Stromal cell of bone marrow (primary cell): ENCODE measurements around the gene ABTB2.
A peak's percentile ranks its signal among the peaks of the same experiment; 100 is the strongest.
"Not testable (repeated sequence)": the region's sequence is repeated elsewhere in the genome, so short reads cannot be mapped to it uniquely, and the experiment has no call there.

Source experiments
- DNase-seq: peaks from one replicate; pipeline ENCODE4 v3.0.0-alpha.2; 2012; ENCODE audit warnings: low read depth

The ABTB2 gene

DNA sequence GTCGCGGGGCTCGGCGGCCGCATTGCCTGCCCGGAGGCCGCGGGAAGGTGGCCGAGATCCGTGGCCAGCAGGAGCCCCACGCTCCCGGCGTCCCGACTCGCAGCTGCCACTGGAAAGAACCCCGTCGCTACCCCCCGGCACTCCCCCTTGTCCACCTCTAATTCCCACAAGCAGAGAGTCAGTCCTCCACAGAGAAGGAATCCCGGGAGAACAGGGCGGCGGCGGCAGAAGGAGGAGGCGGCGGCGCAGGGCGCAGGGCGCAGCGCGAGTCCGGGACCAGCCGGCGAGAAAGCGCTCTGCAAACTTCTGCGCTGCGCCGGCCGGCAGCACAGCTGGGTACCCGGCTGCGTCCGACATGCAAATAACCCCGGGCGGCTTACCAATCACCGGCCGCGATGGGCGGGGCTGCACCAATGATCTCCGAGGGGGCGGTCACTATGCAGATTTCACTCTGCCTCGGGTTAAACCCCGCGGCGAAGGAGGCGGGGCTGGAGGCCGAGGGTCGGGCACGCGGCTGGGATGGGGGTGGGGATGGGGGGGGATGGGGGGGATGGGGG is at the start of gene ABTB2:
Gene ABTB2 (minus strand): TSS at position 310 of the 557 bp plus-strand sequence.
- DNase-seq: peak; percentile 95

DNA sequence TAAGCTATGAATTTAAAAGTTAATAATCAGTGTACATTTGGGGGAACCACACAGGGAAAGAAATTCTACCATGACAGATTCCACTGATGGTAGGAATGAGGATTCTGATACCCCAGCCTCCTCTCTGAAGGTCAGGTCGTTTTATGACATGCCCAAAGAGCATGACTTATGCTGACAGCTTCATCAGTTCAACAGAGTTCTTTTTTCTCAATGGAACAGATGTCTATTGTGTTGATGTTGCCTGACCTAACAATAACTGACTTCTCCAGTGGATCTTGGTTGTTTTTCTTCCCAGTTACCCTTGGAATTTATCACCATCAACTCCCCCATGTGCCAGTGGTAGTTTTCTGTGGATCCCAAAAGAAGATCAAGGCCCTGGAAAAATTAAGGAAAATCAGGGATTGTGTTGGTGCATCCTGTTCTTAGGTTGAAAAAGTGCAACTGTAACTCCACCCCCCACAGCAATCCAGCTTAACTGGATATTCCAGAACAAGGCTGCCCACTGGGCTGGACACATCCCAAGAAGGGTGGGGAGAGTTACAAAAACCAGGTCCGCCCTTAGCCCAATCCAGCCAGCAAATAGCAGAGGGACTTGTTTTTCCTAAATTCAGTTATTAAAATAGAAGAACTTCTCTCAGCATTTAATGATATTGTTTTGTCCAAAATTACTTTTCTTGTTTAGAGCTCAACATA is 49.5 kb upstream of the ABTB2 start:
- DNase-seq: no peak

DNA sequence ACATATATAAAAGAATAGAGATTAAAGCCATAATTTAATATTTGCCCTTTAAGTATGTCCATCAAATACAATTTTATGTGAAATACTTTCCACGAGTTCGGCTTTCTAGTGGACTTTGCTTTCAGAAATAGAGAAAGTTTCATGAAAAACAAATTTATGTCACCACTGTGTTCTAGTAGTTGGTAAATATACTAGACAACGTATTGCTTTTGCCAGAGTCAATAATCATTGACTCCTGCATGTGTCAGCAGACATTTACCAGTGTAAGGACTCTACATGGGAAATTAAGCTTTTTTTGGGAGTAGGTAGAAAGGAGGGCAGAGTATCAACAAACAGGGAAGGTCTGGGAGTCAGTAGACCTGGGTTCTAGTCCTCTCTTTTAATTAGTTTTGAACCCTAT is 48.6 kb upstream of the ABTB2 start:
- no peak for DNase-seq

DNA sequence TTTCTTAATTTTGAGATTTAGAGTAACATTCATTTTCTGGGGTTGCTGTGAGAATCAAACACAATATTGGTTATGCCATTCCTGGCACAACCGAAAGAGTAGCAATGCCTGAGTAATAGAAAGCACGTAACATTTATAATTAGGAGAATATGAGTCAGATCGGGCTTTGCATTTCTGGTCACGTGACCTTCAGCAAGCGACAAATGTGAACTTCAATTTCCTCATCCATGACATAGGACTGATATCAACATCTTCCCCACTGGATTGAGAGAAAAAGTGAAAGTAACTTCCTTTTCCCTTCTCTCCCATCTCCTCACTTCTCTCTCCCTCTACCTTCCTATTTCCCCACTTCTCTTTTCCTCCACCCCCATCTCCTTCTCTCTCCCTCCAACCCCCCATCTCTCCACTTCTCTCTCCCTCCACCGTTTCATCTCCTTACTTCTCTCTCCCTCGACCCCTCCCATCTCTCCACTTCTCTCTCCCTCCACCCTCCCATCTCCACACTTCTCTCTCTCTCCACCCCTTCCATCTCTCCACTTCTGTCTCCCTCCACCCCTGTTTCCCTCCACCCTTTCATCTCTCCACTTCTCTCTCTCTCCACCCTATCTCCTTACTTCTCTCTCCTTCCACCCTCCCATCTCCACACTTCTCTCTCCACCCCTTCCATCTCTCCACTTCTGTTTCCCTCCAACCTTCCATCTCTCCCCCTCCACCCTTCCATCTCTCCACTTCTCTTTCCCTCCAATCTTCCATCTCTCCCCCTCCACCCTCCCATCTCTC is 47.5 kb upstream of the ABTB2 start:
- peak; percentile 49 for DNase-seq

DNA sequence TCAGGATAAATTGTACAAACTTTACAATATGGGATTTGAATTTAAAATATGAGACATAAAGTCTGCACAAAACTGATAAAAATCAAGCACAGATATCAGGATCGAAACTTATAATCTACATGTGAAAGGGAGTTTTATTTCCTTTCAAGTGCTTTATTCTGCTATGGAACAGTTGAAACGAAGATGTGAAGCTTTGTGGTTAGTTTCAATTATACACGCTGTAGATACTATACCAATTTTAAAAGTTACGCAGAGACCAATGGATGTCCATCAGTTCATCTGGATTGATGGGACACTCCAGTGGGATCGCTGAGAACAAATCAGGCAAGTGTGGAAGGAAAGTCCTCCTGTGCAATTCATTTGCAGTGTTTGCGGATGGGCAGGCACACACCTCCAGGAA is 46.5 kb upstream of the ABTB2 start:
- no peak for DNase-seq

DNA sequence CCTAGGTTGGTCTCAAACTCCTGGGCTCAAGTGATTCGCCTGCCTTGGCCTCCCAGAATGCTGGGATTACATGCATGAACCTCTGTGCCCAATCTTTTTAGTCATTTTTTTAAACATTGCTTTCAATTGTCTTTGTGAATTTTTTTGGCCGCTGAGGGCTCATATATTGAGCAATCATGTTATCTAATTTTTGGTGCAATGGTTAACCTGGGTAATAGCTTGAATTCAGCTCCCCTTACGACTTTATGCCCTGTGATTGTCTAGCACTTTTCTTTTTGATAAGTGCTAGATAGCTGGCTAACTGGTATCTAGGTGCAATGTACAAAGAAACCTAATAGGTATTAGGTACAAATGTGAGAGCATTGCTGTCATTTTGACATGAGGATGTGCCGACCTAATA is 45.6 kb upstream of the ABTB2 start:
- DNase-seq: no peak

DNA sequence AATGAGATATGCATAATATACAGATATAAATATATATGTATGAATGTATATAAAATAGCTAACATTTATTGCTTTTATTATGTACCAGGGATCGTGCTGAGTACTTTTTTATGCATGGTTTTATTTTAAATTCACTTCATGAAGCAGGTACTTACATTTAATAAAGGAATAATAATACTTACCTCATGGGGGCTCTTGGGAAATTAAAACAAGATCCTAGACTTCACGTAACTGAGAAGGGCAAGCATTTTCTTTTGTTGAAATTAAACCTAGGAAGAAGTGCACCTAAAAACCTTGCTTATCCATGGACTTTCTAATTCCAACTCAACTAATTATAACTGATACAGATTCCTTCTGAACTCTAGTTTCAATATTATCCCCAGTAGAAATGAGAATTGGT is 40.0 kb upstream of the ABTB2 start:
- DNase-seq: no peak

DNA sequence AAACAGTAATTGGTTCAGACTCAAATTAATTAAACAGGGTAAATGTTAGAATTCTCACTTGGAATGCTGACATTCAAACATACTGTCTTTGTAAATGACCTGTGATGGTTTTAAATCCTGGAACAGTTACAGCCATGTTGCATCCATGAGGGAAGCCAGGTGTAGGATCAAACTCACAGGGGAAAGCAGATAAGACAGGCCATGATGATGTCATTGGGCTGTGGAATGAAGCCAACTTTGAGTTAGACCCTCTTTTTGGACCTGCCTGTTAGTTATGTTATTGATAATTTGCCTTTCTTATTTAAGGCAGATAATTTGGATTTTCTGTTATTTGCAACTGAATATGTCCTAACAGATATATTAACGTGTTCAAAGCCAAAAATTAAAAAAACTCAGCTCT is 39.3 kb upstream of the ABTB2 start:
- no peak for DNase-seq

DNA sequence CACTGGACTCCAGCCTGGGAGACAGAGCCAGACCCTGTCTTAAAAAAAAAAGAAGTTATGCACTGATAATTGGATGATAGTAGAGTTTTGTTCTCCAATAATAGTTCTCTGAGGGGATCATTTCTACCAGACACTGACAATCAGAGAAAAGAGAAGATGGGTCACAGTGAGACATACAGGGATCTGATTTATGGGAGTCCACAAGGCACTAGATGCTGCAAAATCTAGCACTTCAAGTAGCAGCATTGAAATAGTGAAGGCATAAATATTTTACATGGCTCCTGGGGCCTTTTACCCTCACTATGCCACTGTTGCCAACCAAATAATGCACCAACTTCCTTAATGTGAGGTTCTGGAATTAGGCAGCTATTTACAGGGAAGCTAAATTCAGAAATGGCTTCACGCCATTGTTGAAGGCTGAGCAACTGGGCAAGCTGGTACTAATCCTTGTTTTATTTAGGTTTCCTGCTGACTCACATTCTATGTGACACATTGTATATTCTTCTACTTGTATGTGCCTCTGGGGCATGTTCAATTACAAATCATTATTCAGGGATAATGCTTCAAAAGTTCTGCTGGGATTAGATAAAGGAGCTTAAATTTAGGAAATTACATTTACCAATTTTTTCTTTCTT is 38.2 kb upstream of the ABTB2 start:
- DNase-seq: peak; percentile 18

DNA sequence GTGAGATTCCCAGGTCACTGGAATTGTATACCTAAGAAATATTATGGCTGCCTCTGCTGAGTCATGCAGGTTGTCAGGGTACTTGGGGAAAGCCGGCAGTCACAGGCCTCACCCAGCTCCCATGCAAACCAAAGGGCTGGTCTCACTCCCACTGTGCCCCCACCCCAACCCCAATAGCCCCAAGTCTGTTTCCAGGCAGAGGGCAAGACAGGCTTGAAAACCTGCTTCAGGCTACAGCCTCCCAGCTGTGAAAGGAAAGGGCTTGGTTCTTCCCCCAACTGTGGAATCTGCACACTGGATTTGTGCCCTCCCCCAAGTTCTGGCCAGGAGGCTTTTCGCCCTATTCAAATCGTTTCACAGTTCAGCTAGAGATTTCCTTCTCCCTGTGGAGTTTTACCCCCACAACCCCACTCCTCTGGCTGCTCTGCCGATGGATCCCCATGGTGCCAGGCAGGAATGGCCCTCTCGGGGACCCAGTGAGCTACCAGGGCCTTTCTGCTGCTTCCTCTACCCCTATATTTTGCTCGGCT is 37.0 kb upstream of the ABTB2 start:
- no peak for DNase-seq

DNA sequence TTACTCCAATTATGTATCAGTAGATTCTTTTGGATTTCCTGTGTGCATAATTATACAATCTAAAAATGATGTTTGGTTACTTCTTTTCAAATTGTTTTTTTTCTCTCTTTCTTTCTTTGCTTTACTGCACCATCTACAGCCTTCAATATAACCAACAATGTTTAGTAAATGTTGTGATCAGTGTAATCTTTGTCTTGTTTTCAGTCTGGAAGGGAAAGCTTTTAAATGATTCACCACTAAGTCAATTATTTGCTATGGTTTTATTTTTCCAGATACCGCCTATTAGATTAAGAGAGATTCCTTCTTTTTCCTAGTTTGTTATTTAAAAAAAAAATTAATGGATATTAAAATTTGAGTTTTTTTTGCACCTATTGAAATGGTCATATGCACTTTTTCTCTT is 29.8 kb upstream of the ABTB2 start:
- no peak for DNase-seq

DNA sequence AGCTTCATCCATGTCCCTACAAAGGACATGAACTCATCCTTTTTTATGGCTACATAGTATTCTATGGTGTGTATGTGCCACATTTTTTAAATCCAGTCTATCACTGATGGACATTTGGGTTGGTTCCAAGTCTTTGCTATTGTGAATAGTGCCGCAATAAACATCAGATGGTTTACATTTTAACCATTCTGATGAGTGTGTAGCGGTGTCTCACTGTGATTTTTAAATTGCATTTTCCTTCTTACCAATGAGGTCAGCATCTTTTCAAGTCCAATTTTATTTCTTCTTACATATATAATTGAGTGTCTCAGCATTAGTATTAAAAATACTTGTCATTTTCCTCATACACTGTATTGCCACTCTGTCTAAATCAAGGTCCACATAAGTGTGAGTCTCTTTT is 28.5 kb upstream of the ABTB2 start:
- not testable (repeated sequence) for DNase-seq

DNA sequence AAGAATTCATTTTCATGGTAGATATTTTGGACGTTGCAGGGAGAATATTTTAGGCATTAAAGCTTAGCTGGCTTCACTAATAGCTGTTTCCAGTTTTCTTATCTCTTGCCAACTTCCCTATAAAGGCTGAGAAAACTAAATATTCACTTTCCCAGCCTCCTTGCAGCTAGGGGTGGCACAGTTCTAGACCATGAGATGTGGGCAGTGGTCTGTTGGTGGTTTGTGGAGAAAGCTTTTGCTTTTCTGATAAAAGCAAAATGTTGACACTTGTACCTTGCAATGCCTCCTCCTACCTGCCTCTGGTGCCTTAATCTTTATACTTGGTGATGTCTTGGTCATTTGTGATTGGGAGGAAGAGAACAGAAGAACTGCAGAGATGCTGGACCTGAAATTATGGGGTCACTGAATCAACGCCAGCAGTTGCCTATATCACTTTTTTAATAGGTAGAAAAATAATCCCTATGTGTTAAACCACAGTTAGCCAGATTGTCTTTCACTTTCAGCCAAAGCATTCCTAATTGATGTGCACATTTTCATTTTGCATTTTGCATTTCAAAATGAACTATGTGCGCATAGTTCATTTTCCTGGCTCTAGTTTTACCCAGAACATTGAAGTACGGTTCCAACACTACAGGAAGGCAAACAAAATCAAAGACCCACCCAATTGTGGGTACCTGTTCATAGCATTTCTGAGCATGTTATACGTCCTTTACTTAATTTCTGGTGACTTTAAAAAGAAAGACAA is 24.9 kb upstream of the ABTB2 start:
- no peak for DNase-seq

DNA sequence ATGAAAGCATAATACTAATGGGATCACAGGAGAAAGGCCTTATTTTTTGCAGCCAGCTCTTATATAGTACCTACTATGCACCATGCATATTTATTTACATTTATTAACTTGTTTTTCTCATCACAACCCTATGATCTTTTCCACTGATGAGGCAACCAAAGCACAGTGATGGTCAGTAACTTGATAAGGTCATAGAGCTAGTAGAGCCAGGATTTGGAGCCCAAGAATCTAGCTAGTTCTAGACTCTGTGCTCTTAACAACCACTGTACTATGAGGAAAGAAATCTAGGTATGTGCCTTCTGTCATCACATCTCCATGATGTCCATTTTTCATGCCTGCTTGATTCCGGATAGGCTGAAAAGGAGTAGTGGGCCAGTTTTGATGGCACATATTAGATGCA is 24.0 kb upstream of the ABTB2 start:
- no peak for DNase-seq

DNA sequence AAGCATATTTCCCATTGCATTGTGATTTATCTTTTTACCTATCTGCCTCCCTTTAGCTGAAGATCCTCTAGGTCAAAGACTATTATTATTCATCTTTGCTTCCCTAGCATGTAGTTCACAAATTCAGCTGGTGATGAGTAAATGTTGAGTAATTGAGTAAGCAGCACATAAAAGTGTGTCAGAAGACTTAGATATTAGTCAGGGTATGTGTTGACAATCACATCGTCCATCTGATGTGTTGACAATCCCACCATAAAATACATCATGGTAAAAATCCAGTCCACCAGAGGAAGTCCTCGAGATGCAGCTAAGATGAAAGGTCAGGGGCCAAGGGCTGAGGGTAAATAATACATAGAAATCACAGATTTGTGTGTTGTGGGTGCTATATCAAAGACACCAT is 22.9 kb upstream of the ABTB2 start:
- DNase-seq: peak; percentile 54

DNA sequence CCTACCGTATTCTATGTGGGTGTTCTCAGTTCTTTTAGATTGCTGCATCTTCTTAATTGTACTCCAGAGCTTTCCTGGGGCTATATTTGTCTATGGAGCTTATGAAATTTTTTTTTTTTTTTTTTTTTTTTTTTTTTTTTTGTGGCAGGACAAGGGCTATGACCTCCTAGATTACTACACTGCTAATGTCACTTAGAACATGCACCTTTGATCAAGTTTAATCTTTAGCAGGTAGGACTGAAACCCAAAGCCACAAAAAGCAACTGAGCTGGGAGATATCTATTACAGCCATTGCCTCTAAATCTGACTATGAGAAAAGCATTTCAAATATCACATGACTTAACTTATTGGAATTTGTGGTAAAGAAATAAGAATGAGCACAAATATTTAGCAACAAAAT is 21.7 kb upstream of the ABTB2 start:
- no peak for DNase-seq

DNA sequence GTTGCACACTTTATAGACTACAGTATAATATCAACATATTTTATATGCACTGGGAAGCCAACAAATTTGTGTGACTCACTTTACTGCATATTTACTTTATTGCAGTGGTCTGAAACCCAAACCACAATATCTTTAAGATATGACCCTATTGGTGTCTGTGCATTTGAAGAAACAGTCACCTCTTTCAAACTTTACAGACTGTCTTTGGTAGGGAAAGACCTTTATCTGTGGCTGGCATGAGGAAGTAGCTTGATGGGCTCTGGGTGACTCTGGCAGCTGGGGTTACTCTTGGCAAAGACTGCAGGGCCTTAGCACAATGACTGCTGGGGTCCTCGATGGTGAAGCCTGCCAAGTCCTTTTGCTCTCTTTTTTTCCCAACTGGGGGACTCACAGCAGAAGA is 21.3 kb upstream of the ABTB2 start:
- DNase-seq: no peak

DNA sequence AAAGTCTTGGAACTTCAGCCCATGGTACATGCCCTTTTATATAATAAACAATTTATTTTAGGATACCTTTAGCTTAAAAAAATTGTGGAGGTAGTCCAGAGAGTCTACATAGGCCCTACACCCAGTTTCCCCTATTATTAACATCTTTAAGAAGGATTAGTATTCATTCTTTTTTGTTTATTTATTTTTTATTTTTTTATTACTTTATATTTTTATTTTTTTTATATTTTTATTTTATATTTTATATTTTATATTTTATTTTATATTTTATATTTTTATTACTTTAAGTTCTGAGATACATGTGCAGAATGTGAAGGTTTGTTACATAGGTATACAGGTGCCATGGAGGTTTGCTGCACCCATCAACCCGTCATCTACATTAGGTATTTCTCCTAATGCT is 15.9 kb upstream of the ABTB2 start:
- no peak for DNase-seq

DNA sequence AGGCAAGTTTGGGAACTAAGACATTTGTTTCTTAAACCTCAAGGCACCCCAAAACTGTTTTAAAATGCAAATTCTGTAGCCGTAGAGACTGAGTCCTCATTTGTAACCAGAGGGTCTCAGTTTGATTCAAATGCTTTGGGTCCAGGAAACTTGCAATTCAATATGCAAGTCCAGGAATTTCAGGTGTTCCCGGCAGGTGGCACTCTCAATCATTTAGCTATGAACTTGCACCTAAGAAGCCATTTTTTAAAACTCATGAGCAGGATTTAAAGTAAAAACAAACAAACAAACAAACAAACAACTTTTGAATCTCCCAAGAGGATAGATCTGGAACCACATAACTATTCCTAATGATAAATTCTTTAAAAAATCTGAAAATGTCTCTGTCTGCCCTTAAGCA is 8.7 kb upstream of the ABTB2 start:
- DNase-seq: no peak

DNA sequence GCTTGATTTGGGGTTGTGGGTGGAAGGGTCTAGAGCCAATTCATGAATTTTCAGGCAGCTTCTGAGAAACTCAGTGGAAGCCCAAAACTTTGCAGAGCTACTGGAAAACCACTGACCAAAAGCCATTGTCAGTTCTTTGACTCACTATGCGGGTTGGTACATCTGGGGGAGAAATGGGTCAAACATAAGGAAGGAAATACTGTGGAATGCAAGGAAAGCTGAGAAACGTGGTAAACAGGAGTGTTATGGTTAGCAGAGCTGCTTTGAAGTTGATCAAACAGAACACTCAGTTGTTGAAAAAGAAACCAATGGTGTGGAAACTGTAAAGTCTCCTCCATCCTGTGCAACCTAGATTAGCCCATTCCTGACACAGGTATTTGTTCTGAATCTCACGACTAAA is 6.3 kb upstream of the ABTB2 start:
- no peak for DNase-seq

DNA sequence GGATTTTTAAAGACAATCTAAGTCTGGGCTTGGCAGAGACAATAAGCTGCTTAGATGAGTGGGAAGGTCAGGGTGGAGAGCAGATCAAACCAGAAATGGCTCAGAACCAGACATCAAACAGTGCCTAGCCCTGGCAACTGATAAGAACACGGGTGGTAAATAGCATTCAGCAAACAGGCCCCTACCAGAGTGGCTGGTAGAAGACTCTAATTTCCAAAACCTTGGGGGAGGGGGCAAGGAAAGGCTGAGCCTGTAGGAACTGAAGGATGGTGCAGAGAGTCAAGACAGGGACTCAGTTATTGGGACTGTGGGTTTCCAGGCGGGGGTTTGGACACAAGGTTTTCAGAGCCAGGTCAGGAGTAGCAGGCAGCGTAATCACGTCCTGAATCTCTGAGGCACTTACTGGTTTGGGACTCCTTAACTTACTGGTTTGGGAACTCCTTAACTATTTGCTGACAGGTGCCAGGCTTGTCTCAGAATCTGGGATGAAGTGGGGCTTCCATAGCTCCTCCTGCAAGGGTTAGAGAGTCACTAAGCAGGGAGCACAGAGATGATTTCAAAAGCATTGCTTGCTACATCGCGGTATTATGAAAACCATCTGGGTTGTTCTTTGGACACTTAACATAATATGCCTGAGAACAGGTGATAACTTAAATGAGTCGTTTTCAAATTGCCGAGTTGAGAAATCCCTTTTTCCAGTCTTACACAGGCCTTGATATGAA is 5.7 kb upstream of the ABTB2 start:
- DNase-seq: no peak
